ENCODE measurements around the gene C8A. TPM values are rescaled to one million over a fixed set of nuclear protein-coding genes. Genes with fewer than 3 reads are reported as not detected.

Gene C8A
- polyA plus RNA-seq, 1 donor (not counting 4 experiments of a cell fraction or from before 2014, with no cell fraction given): not detected

- no peak overlapping the region for H3K4me3 ChIP-seq (ENCODE audit: control insufficient read depth in 2 of 3, extremely low read depth in 1 of 3, insufficient read depth in 2 of 3, low read depth in 1 of 3, low read length in 3 of 3)
- peak overlapping the region; percentile 17 for H3K27ac ChIP-seq (ENCODE audit: control insufficient read depth, insufficient read depth, low read length)
- no peaks in the 10 kb centered on the region for H4K20me1 ChIP-seq (ENCODE audit: control insufficient read depth, extremely low read depth, insufficient read depth, low read length)
- H3K9me1 ChIP-seq (ENCODE audit: control insufficient read depth, extremely low read depth, insufficient read depth, low read length): no peaks in the 10 kb centered on the region
- H2AFZ ChIP-seq (ENCODE audit: control insufficient read depth, low read length): no peak overlapping the region
- dilution Hi-C loops (cut with MboI; ENCODE audit: extremely low pct_ligation_motif_present, low sequenced_read_pairs): no loop called here
- H3K36me3 ChIP-seq (ENCODE audit: control insufficient read depth in 2 of 2, extremely low read depth in 1 of 2, insufficient read depth in 2 of 2, low read length in 2 of 2): no peaks in the 10 kb centered on the region
- H3K27me3 ChIP-seq (ENCODE audit: control insufficient read depth, extremely low read depth, insufficient read depth, low read length): no peaks in the 10 kb centered on the region
- H3K9ac ChIP-seq (ENCODE audit: control insufficient read depth, extremely low read depth, insufficient read depth, low read length): no peak overlapping the region
- H3K9me3 ChIP-seq (ENCODE audit: control insufficient read depth, low read depth, low read length): no peaks in the 10 kb centered on the region
- H3K4me2 ChIP-seq (ENCODE audit: control insufficient read depth, extremely low read depth, insufficient read depth, low read depth, low read length): peak overlapping the region; percentile 66
- TF ChIP-seq CTCF (optimal IDR thresholded peaks at IDR 0.05 in 1 of 3, IDR thresholded peaks at IDR 0.05 in 1 of 3, conservative IDR thresholded peaks at IDR 0.05 in 1 of 3; ENCODE audit: extremely low read depth in 1 of 3, insufficient read depth in 2 of 3, low read length in 3 of 3) (no peak), EZH2 (IDR thresholded peaks at IDR 0.05; ENCODE audit: low read length) (no peak)
- H3K79me2 ChIP-seq (ENCODE audit: control insufficient read depth, insufficient read depth, low read length): no peaks in the 10 kb centered on the region
- peaks cover 13% of the 10 kb centered on the region for H3K4me1 ChIP-seq (ENCODE audit: control insufficient read depth, extremely low read depth, insufficient read depth, low read length)
- DNase-seq (ENCODE audit: low read depth, low spot score) (no peak), FAIRE-seq (peak; percentile 63)
Observed at GRCh38 chr1:56833088-56833487, 21.5 kb upstream of the C8A start.

DNA sequence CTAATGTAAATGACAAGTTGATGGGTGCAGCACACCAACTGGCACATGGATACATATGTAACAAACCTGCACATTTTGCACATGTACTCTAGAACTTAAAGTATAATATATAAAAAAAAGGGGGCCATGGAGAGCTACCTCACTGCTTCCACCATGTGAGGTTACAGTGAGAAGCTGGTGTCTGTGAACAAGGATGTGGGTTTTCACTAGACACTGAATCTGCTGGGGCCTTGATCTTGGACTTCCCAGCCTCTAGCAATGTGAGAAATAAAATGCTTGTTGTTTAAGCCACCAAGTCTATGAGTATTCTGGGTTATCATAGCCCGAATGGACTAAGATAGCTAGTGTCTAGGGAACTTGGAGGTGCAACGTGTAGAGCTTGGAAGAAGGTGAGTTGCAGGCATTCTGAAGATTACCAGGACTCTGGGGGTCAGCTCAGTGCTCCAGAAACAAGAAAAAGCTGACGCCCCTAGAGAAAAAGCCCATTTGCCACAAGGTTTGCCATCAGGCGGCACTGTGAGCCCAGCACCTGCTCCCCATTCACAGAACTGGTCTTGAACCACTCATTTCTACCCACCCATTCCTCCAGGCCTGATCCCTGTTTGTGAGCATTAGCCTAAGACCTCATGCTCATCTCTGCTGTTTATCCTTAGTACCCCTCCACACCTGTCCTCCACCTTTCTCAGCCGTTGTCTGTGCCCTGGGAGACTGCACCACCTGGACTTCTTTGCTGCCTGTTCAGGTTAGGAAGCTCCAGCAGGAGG is 20.3 kb upstream of the C8A start:
- no peak overlapping the region for H3K4me2 ChIP-seq (ENCODE audit: control insufficient read depth, extremely low read depth, insufficient read depth, low read depth, low read length)

More for the DNA sequence above, 20.3 kb upstream of the C8A start:
- DNase-seq (ENCODE audit: low read depth, low spot score) (no peak), FAIRE-seq (no peak)
- no peak overlapping the region for H3K27ac ChIP-seq (ENCODE audit: control insufficient read depth, insufficient read depth, low read length)
- no peak overlapping the region for H3K4me3 ChIP-seq (ENCODE audit: control insufficient read depth in 2 of 3, extremely low read depth in 1 of 3, insufficient read depth in 2 of 3, low read depth in 1 of 3, low read length in 3 of 3)
- H3K36me3 ChIP-seq (ENCODE audit: control insufficient read depth in 2 of 2, extremely low read depth in 1 of 2, insufficient read depth in 2 of 2, low read length in 2 of 2): no peaks in the 10 kb centered on the region
- H3K9me3 ChIP-seq (ENCODE audit: control insufficient read depth, low read depth, low read length): no peaks in the 10 kb centered on the region
- H3K79me2 ChIP-seq (ENCODE audit: control insufficient read depth, insufficient read depth, low read length): no peaks in the 10 kb centered on the region
- H3K27me3 ChIP-seq (ENCODE audit: control insufficient read depth, extremely low read depth, insufficient read depth, low read length): no peaks in the 10 kb centered on the region
- dilution Hi-C loops (cut with MboI; ENCODE audit: extremely low pct_ligation_motif_present, low sequenced_read_pairs): no loop called here
- no peak overlapping the region for H2AFZ ChIP-seq (ENCODE audit: control insufficient read depth, low read length)
- no peaks in the 10 kb centered on the region for H3K9me1 ChIP-seq (ENCODE audit: control insufficient read depth, extremely low read depth, insufficient read depth, low read length)
- H3K4me1 ChIP-seq (ENCODE audit: control insufficient read depth, extremely low read depth, insufficient read depth, low read length): peaks cover 13% of the 10 kb centered on the region
- TF ChIP-seq EZH2 (IDR thresholded peaks at IDR 0.05; ENCODE audit: low read length) (no peak), CTCF (optimal IDR thresholded peaks at IDR 0.05 in 1 of 3, IDR thresholded peaks at IDR 0.05 in 1 of 3, conservative IDR thresholded peaks at IDR 0.05 in 1 of 3; ENCODE audit: extremely low read depth in 1 of 3, insufficient read depth in 2 of 3, low read length in 3 of 3) (no peak)
- no peak overlapping the region for H3K9ac ChIP-seq (ENCODE audit: control insufficient read depth, extremely low read depth, insufficient read depth, low read length)
- no peaks in the 10 kb centered on the region for H4K20me1 ChIP-seq (ENCODE audit: control insufficient read depth, extremely low read depth, insufficient read depth, low read length)

Measured in keratinocyte (primary cell).